Stomach (tissue), 9 donors: ENCODE measurements around the gene TRIP4. TPM values are rescaled to one million over a fixed set of nuclear protein-coding genes. Genes with fewer than 3 reads are reported as not detected.

Experiments
- DNase-seq, 2 donors: peaks; one replicate each; pipeline versions ENCODE4 v3.0.0 to v3.0.0-alpha.2; 2013 to 2019
- H3K27ac ChIP-seq, 5 donors: fragments of 200-600 bp in 4 of 5; sonication (generic) in 4 of 5; one replicate each; pipeline ENCODE4 v1.5.1; 2013 to 2019; ENCODE audit warnings: mild to moderate bottlenecking in 1 of 5, moderate library complexity in 1 of 5
- H3K27me3 ChIP-seq, 3 donors: fragments of 200-600 bp; sonication (generic); one replicate each; pipeline ENCODE4 v1.5.1; 2017 to 2019; ENCODE audit warnings: mixed run types in 1 of 3
- H3K36me3 ChIP-seq, 4 donors: fragments of 200-600 bp; sonication (generic); 1 replicate in 3 of 4; 2 replicates in 1 of 4; pipeline ENCODE4 v1.5.1; 2016 to 2019
- H3K4me1 ChIP-seq, 4 donors: fragments of 200-600 bp; sonication (generic); one replicate each; pipeline ENCODE4 v1.5.1; 2016 to 2019
- H3K4me3 ChIP-seq, 4 donors: fragments of 200-600 bp; sonication (generic) in 3 of 4; one replicate each; pipeline ENCODE4 v1.5.1; 2016 to 2019; ENCODE audit warnings: mild to moderate bottlenecking in 1 of 4
- H3K9me3 ChIP-seq, 4 donors: fragments of 200-600 bp; sonication (generic); one replicate each; pipeline ENCODE4 v1.5.1; 2016 to 2019
- EP300 ChIP-seq: sonication (generic); formaldehyde crosslinking; IDR thresholded peaks from one replicate; pipeline ENCODE4 v1.6.1; 2017; ENCODE audit warnings: antibody characterized with exemption
- POLR2A ChIP-seq, 4 donors: fragments of 450-650 bp; IDR thresholded peaks; one replicate each; pipeline ENCODE4 v1.6.1; 2016; ENCODE audit warnings: antibody characterized with exemption in 4 of 4, control low read depth in 2 of 4, mild to moderate bottlenecking in 1 of 4, moderate library complexity in 1 of 4
- POLR2AphosphoS5 ChIP-seq, 3 donors: sonication (generic); formaldehyde crosslinking; IDR thresholded peaks; one replicate each; pipeline ENCODE4 v1.6.1; 2016; ENCODE audit warnings: antibody characterized with exemption in 3 of 3
- WGBS, 5 donors: extraction: QIAGEN DNeasy Blood & Tissue Kit in 3 of 5; methylation state at CpG; one replicate each; pipeline versions ENCODE4 v1.1.5 to v1.1.7; 2013 to 2018; 5-methylcytosine and 5-hydroxymethylcytosine counted together
- intact Hi-C: fragments of 100-400 bp; cut with DNase I; formaldehyde crosslinking; loops from one replicate; pipeline ENCODE4 v1.15.1; 2023; ENCODE audit warnings: low total_unique reads
- polyA plus RNA-seq, 3 donors: library from polyadenylated mRNA; stranded (reverse); fragments of 200-250 nt; gene quantifications; one replicate each; pipeline ENCODE4 v1.2.3, GENCODE V29; 2013
- total RNA-seq, 5 donors: library from RNA; depleted of rRNA; stranded (reverse); fragments of >200 nt; gene quantifications; one replicate each; pipeline versions ENCODE4 v1.1.0 to v1.2.3, GENCODE V29; 2014 to 2016
- TF ChIP-seq, protein P1 (sequence below), 7 experiments: fragments of 450-650 bp in 4 of 7; fragments of 200-600 bp in 3 of 7; sonication (generic) in 3 of 7; IDR thresholded peaks; one replicate each; pipeline ENCODE4 v1.5.1; 2016 to 2019; ENCODE audit warnings: antibody characterized with exemption in 7 of 7, control low read depth in 2 of 7, mild to moderate bottlenecking in 1 of 7
- donor health status: healthy with polysubstance abuse.
- donor health status: Bipolar disorder and iron deficiency.
- donor health status: healthy.

Gene TRIP4
- total and polyA plus RNA-seq, 8 donors = 1.8 to 59.4 (median 19.1) TPM

DNA sequence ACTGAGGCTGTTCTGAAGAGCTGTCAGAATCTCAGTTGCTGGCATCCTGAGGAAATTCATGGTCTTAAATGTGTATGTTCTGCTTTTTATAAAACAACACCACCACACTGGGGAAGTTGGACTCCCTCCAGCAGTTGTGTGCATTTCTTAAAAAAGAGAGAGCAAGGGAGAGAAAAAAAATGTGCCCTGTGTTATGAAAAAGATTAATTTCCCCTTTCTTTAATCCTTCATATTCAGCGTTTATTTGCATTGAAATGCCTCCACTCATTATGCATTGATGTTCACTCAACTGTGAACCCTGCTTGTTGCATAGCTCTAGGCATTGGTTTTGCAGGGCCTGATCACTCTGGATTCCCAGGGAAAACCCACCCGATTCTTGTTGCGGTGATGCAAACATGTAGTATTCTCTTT lies 68.3 kb downstream of the TRIP4 start:
- no peak overlapping the region for H3K4me3 ChIP-seq
- peak overlapping the region in 1 of 5 donors; percentile 49 for H3K27ac ChIP-seq
- WGBS, 5 donors = 63 to 75% (median 71%) methylated on average over 3 of the region's 3 CpGs
- DNase-seq = peak in 1 of 2 donors; percentile 41
- H3K9me3 ChIP-seq = no peaks in the 10 kb centered on the region
- H3K36me3 ChIP-seq = peaks cover 0 to 26% (median 8%) of the 10 kb centered on the region in 4 donors
- H3K27me3 ChIP-seq = no peaks in the 10 kb centered on the region
- intact Hi-C loops = no loop called here
- H3K4me1 ChIP-seq = peaks cover 11 to 65% (median 38%) of the 10 kb centered on the region in 4 donors
- TF ChIP-seq, protein P1, sequence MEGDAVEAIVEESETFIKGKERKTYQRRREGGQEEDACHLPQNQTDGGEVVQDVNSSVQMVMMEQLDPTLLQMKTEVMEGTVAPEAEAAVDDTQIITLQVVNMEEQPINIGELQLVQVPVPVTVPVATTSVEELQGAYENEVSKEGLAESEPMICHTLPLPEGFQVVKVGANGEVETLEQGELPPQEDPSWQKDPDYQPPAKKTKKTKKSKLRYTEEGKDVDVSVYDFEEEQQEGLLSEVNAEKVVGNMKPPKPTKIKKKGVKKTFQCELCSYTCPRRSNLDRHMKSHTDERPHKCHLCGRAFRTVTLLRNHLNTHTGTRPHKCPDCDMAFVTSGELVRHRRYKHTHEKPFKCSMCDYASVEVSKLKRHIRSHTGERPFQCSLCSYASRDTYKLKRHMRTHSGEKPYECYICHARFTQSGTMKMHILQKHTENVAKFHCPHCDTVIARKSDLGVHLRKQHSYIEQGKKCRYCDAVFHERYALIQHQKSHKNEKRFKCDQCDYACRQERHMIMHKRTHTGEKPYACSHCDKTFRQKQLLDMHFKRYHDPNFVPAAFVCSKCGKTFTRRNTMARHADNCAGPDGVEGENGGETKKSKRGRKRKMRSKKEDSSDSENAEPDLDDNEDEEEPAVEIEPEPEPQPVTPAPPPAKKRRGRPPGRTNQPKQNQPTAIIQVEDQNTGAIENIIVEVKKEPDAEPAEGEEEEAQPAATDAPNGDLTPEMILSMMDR (IDR thresholded peaks at IDR 0.05) = no peak
- TF ChIP-seq POLR2AphosphoS5 (IDR thresholded peaks at IDR 0.05) (no peak), EP300 (no peak), POLR2A (IDR thresholded peaks at IDR 0.05) (no peak)

DNA sequence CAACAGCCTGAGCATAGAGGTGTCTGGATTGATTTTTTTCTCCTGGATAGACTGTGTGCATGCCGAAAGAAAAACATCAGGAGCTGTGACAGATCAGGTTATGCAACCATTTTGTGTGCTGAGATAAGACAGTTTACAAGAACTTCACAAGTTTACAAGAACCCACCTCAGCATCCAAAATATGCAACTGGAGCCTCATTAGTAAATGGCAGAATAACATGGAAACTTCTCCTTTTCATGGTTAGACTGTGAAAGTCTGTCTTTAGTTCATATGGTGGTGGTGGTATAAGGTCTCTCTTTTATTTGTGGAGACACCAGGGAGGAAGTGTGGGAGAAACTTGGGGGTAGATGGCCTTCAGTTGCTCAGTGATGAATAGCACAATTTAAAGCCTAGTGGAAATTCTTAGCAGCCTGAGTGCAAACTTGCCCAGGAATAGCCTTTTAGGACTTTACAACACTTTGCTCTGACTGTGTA lies 69.0 kb downstream of the TRIP4 start:
- no peaks in the 10 kb centered on the region for H3K9me3 ChIP-seq
- WGBS, 5 donors = 36 to 54% (median 40%) methylated on average over 1 of the region's 1 CpG
- no peaks in the 10 kb centered on the region for H3K27me3 ChIP-seq
- peaks cover 13 to 70% (median 41%) of the 10 kb centered on the region in 4 donors for H3K4me1 ChIP-seq
- H3K4me3 ChIP-seq = no peak overlapping the region
- H3K36me3 ChIP-seq = peaks cover 0 to 26% (median 8%) of the 10 kb centered on the region in 4 donors
- TF ChIP-seq, protein P1 (IDR thresholded peaks at IDR 0.05) = no peak
- DNase-seq = no peak
- H3K27ac ChIP-seq = peak overlapping the region in 2 of 5 donors; percentile 31 to 49
- intact Hi-C loops = no loop called here

DNA sequence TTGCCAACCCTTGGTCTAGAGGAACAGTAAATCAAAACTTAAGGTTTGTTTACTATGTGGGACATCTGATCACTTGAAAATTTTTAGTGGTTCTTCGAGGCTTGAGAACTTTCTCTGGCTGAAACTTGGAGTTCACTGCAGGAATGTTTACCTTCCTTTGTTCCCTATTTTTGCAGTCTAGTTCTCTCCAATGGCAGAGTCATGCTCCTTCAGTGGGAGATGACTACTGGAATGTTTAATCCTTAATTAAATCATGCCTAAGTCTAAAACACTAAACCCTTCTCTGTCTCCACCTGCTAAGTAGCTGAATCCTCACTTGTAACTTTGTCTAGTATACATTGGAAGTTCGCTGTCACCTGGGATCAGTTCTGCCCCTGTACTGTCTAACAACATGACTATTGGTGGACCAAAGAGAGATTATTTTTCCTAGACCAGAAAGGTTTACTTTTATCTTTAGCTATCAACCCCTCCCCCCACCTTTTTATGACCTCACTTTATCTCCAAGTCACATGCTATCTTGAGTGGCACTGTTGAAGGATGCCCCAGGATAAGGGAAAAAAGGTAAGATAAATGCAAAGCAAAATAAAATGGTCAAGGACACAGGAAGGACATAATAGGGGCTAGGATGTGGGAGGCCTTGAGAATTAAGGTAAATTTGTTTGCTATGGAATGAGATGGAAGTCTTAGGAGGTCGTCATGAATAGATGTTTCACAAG lies 71.6 kb downstream of the TRIP4 start:
- Histone ChIP-seq H3K9me3 (no peaks in the 10 kb centered on the region), H3K4me3 (no peak overlapping the region), H3K36me3 (peaks cover 0 to 26% (median 8%) of the 10 kb centered on the region in 4 donors), H3K27me3 (no peaks in the 10 kb centered on the region), H3K27ac (peak overlapping the region in 1 of 5 donors; percentile 88), H3K4me1 (peaks cover 33 to 75% (median 52%) of the 10 kb centered on the region in 4 donors)
- no peak for TF ChIP-seq POLR2AphosphoS5 (IDR thresholded peaks at IDR 0.05)
- TF ChIP-seq EP300 = no peak
- TF ChIP-seq POLR2A (IDR thresholded peaks at IDR 0.05) = no peak
- TF ChIP-seq, protein P1 (IDR thresholded peaks at IDR 0.05) = no peak
- intact Hi-C loops = no loop called here
- WGBS, 5 donors = 47 to 60% (median 55%) methylated on average over 3 of the region's 3 CpGs
- no peak for DNase-seq

DNA sequence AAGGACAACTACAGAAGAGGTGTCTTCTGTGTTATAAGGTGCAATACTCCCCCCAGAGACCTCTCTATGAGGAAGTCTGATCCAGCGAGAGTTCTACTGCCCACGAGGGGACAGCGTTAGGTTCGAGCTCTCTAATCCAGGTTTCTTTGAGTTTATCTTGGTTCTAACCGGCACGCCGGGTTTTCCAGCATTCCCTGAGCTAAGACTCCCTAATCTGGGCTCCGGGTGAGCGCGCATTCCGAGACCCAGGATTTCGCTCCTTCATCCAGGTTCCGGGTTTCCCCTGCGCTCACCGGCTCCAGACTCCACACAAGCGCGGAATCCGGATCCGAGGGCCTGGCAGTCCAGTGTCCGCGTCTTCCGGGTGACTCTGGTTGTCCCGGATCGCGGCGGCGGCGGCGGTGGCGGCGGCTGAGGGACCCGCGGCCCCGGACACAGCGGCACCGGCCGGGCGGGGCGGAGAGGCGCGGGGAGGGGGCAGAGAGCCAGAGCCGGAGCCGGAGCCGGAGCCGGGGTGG lies 72.6 kb downstream of the TRIP4 start, which contains the start of gene ZNF609:
TSS of gene ZNF609 (plus strand) at position 373 of the 518 bp plus-strand sequence. CDS start 38,842 bp downstream, outside the sequence.
- peak within 1 kb of the TSS; percentile 87 to 96 (median 88) for H3K27ac ChIP-seq
- DNase-seq = peak; percentile 94 to 97
- peaks cover 0 to 20% (median 5%) of the 10 kb centered on the region in 4 donors for H3K36me3 ChIP-seq
- intact Hi-C loops = no loop called here
- no peaks in the 10 kb centered on the region for H3K27me3 ChIP-seq
- H3K9me3 ChIP-seq = no peaks in the 10 kb centered on the region
- peak within 1 kb of the TSS; percentile 69 to 93 (median 80) for H3K4me3 ChIP-seq
- peaks cover 37 to 83% (median 58%) of the 10 kb centered on the region in 4 donors for H3K4me1 ChIP-seq
- 0 to 4% (median 1%) methylated on average over 17 to 45 of the region's 45 CpGs for WGBS, 5 donors
- TF ChIP-seq, protein P1 (IDR thresholded peaks at IDR 0.05) = no peak
- peak; percentile 75 to 93 (median 76) for TF ChIP-seq POLR2AphosphoS5 (IDR thresholded peaks at IDR 0.05)
